Measurements from ENCODE around the gene KCND2.

- TF ChIP-seq ZSCAN20 (CRISPR knock-in tag; IDR thresholded peaks at IDR 0.05) = no peak
- TF ChIP-seq CTCF (IDR thresholded peaks at IDR 0.05) = no peak
- TF ChIP-seq JUN (IDR thresholded peaks at IDR 0.05) = no peak
- TF ChIP-seq HDAC2 (IDR thresholded peaks at IDR 0.05) = no peak
- TF ChIP-seq EP300 (IDR thresholded peaks at IDR 0.05) = no peak
- TF ChIP-seq RAD21 (conservative IDR thresholded peaks at IDR 0.05 in 1 of 2, IDR thresholded peaks at IDR 0.05 in 1 of 2) = no peak
- no peak for TF ChIP-seq USF2 (IDR thresholded peaks at IDR 0.05)
- TF ChIP-seq PBX3 (IDR thresholded peaks at IDR 0.05) = no peak
- no peak for TF ChIP-seq REST (IDR thresholded peaks at IDR 0.05)
- no peak for TF ChIP-seq POLR2A (IDR thresholded peaks at IDR 0.05; ENCODE audit: low read length)
- TF ChIP-seq TFCP2L1 (CRISPR knock-in tag; IDR thresholded peaks at IDR 0.05) = no peak
- no peak for TF ChIP-seq JUNB (IDR thresholded peaks at IDR 0.05)
- TF ChIP-seq EHF (CRISPR knock-in tag; IDR thresholded peaks at IDR 0.05) = no peak
- no peak for TF ChIP-seq MAX (IDR thresholded peaks at IDR 0.05)
Observed at GRCh38 chr7:120473352-120473751, 200.4 kb downstream of the KCND2 start.
